ENCODE results near the gene GLT1D1.

DNA sequence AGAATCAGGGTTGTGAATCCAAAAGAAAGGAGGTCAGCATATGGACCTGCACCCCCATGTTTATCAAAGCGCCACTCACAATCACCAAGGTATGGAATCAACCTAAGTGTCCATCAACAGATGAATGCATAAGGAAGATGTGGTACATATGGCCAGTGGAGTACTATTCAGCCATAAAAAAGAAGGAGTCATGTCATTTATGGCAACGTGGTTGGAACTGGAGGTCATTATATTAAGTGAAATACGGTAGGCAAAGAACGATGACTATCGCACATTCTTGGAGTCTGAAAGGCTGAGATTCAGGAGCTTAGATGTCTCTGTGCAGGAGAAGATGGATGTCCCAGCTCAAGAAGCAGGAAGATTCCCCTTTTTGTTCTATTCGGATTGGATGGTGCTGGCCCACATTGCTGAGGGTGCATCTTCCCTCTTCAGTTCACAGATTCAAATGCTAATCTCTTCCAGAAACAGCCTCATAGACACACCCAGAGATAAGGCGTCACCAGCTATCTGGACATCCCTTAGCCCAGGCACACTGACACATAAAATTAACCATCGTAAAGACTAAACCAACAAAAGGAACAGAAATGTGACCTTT, 108.1 kb downstream of the GLT1D1 start:
- TF ChIP-seq, protein P1, sequence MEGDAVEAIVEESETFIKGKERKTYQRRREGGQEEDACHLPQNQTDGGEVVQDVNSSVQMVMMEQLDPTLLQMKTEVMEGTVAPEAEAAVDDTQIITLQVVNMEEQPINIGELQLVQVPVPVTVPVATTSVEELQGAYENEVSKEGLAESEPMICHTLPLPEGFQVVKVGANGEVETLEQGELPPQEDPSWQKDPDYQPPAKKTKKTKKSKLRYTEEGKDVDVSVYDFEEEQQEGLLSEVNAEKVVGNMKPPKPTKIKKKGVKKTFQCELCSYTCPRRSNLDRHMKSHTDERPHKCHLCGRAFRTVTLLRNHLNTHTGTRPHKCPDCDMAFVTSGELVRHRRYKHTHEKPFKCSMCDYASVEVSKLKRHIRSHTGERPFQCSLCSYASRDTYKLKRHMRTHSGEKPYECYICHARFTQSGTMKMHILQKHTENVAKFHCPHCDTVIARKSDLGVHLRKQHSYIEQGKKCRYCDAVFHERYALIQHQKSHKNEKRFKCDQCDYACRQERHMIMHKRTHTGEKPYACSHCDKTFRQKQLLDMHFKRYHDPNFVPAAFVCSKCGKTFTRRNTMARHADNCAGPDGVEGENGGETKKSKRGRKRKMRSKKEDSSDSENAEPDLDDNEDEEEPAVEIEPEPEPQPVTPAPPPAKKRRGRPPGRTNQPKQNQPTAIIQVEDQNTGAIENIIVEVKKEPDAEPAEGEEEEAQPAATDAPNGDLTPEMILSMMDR (IDR thresholded peaks at IDR 0.05 in 8 of 11, conservative IDR thresholded peaks at IDR 0.05 in 3 of 11), result no peak
- TF ChIP-seq POLR2AphosphoS5 (IDR thresholded peaks at IDR 0.05), result no peak

All from spleen (tissue), 7 donors.